ENCODE data around the gene TANC1. TPM values are rescaled to one million over a fixed set of nuclear protein-coding genes. Genes with fewer than 3 reads are reported as not detected.

Gene TANC1
- total RNA-seq, 1 donor from 2014 or later = 36.9 TPM

- Mint-ChIP-seq H3K4me1 (ENCODE audit: unreplicated experiment) (peaks cover 3% of the 10 kb centered on the region), H3K36me3 (ENCODE audit: unreplicated experiment) (no peaks in the 10 kb centered on the region), H3K4me3 (ENCODE audit: unreplicated experiment) (no peak overlapping the region), H3K27ac (ENCODE audit: unreplicated experiment) (no peak overlapping the region), H3K9me3 (ENCODE audit: unreplicated experiment) (no peaks in the 10 kb centered on the region), H3K27me3 (ENCODE audit: unreplicated experiment) (no peaks in the 10 kb centered on the region)
- DNase-seq (ENCODE audit: extremely low spot score, unreplicated experiment) = no peak
- TF ChIP-seq CTCF (IDR thresholded peaks at IDR 0.05) = no peak
Observed at GRCh38 chr2:158960193-158960592, 8.2 kb upstream of the TANC1 start.

- Mint-ChIP-seq H3K27me3 (ENCODE audit: unreplicated experiment) (no peaks in the 10 kb centered on the region), H3K36me3 (ENCODE audit: unreplicated experiment) (no peaks in the 10 kb centered on the region), H3K9me3 (ENCODE audit: unreplicated experiment) (no peaks in the 10 kb centered on the region), H3K4me3 (ENCODE audit: unreplicated experiment) (no peak overlapping the region), H3K4me1 (ENCODE audit: unreplicated experiment) (peaks cover 22% of the 10 kb centered on the region), H3K27ac (ENCODE audit: unreplicated experiment) (no peak overlapping the region)
- no peak for TF ChIP-seq CTCF (IDR thresholded peaks at IDR 0.05)
- DNase-seq (ENCODE audit: extremely low spot score, unreplicated experiment) = no peak
Observed at GRCh38 chr2:158962074-158962473, 6.4 kb upstream of the TANC1 start.

GRCh38 chr2:158963071-158963470 is 5.4 kb upstream of the TANC1 start:
- no peaks in the 10 kb centered on the region for H3K9me3 Mint-ChIP-seq (ENCODE audit: unreplicated experiment)
- H3K27me3 Mint-ChIP-seq (ENCODE audit: unreplicated experiment) = no peaks in the 10 kb centered on the region
- no peak for DNase-seq (ENCODE audit: extremely low spot score, unreplicated experiment)
- no peak overlapping the region for H3K27ac Mint-ChIP-seq (ENCODE audit: unreplicated experiment)
- no peak for TF ChIP-seq CTCF (IDR thresholded peaks at IDR 0.05)
- H3K36me3 Mint-ChIP-seq (ENCODE audit: unreplicated experiment) = no peaks in the 10 kb centered on the region
- no peak overlapping the region for H3K4me3 Mint-ChIP-seq (ENCODE audit: unreplicated experiment)
- H3K4me1 Mint-ChIP-seq (ENCODE audit: unreplicated experiment) = peaks cover 32% of the 10 kb centered on the region

GRCh38 chr2:158965107-158965506 is 3.3 kb upstream of the TANC1 start:
- H3K4me3 Mint-ChIP-seq (ENCODE audit: unreplicated experiment) = no peak overlapping the region
- H3K27ac Mint-ChIP-seq (ENCODE audit: unreplicated experiment) = peak overlapping the region; percentile 98
- H3K36me3 Mint-ChIP-seq (ENCODE audit: unreplicated experiment) = no peaks in the 10 kb centered on the region
- no peaks in the 10 kb centered on the region for H3K27me3 Mint-ChIP-seq (ENCODE audit: unreplicated experiment)
- peaks cover 33% of the 10 kb centered on the region for H3K4me1 Mint-ChIP-seq (ENCODE audit: unreplicated experiment)
- TF ChIP-seq CTCF (IDR thresholded peaks at IDR 0.05) = no peak
- DNase-seq (ENCODE audit: extremely low spot score, unreplicated experiment) = no peak
- H3K9me3 Mint-ChIP-seq (ENCODE audit: unreplicated experiment) = no peaks in the 10 kb centered on the region

GRCh38 chr2:158965641-158966040 is 2.8 kb upstream of the TANC1 start:
- Mint-ChIP-seq H3K4me3 (ENCODE audit: unreplicated experiment) (peak overlapping the region; percentile 49), H3K9me3 (ENCODE audit: unreplicated experiment) (no peaks in the 10 kb centered on the region), H3K27me3 (ENCODE audit: unreplicated experiment) (no peaks in the 10 kb centered on the region), H3K4me1 (ENCODE audit: unreplicated experiment) (peaks cover 39% of the 10 kb centered on the region), H3K36me3 (ENCODE audit: unreplicated experiment) (no peaks in the 10 kb centered on the region), H3K27ac (ENCODE audit: unreplicated experiment) (peak overlapping the region; percentile 98)
- TF ChIP-seq CTCF (IDR thresholded peaks at IDR 0.05) = no peak
- DNase-seq (ENCODE audit: extremely low spot score, unreplicated experiment) = no peak
